ENCODE measurements around the gene HOXC9.

The HOXC9 gene

GRCh38 chr12:54031480-54031879 is 31.5 kb downstream of the HOXC9 start:
- H3K4me3 ChIP-seq (ENCODE audit: low read depth, low read length) = no peak overlapping the region
- in situ Hi-C loops (cut with HindIII; ENCODE audit: low sequenced_read_pairs) = no loop called here
- no peak for TF ChIP-seq CTCF (IDR thresholded peaks at IDR 0.05; ENCODE audit: low read depth, low read length)
- DNase-seq (ENCODE audit: low read depth, low spot score) = no peak

- no peak for TF ChIP-seq CTCF (IDR thresholded peaks at IDR 0.05; ENCODE audit: low read depth, low read length)
- in situ Hi-C loops (cut with HindIII; ENCODE audit: low sequenced_read_pairs) = no loop called here
- DNase-seq (ENCODE audit: low read depth, low spot score) = no peak
- H3K4me3 ChIP-seq (ENCODE audit: low read depth, low read length) = no peak overlapping the region
Measured at GRCh38 chr12:54032086-54032619, 32.2 kb downstream of the HOXC9 start.

- in situ Hi-C loops (cut with HindIII; ENCODE audit: low sequenced_read_pairs) = no loop called here
- H3K4me3 ChIP-seq (ENCODE audit: low read depth, low read length) = peak within 1 kb of the TSS; percentile 45
Measured at GRCh38 chr12:54032627-54033100, 32.7 kb downstream of the HOXC9 start, which contains the start of gene HOXC5. Gene HOXC5, plus strand, starts transcription at chr12:54033050. Its CDS starts 73 bp downstream, at chr12:54033123.

GRCh38 chr12:54033106-54033979 is 33.4 kb downstream of the HOXC9 start:
- TF ChIP-seq CTCF (IDR thresholded peaks at IDR 0.05; ENCODE audit: low read depth, low read length) = no peak
- DNase-seq (ENCODE audit: low read depth, low spot score) = peak; percentile 67
- in situ Hi-C loops (cut with HindIII; ENCODE audit: low sequenced_read_pairs) = no loop called here
- H3K4me3 ChIP-seq (ENCODE audit: low read depth, low read length) = peak overlapping the region; percentile 45

More at GRCh38 chr12:54032627-54033100, 32.7 kb downstream of the HOXC9 start, which contains the start of gene HOXC5:
- TF ChIP-seq CTCF (IDR thresholded peaks at IDR 0.05; ENCODE audit: low read depth, low read length) = peak; percentile 95
- DNase-seq (ENCODE audit: low read depth, low spot score) = peak; percentile 92

GRCh38 chr12:54033980-54034784 is 34.2 kb downstream of the HOXC9 start:
- H3K4me3 ChIP-seq (ENCODE audit: low read depth, low read length) = peak overlapping the region; percentile 45
- TF ChIP-seq CTCF (IDR thresholded peaks at IDR 0.05; ENCODE audit: low read depth, low read length) = no peak
- in situ Hi-C loops (cut with HindIII; ENCODE audit: low sequenced_read_pairs) = no loop called here
- peak; percentile 80 for DNase-seq (ENCODE audit: low read depth, low spot score)

GRCh38 chr12:54034785-54035310 is 34.9 kb downstream of the HOXC9 start:
- DNase-seq (ENCODE audit: low read depth, low spot score) = no peak
- in situ Hi-C loops (cut with HindIII; ENCODE audit: low sequenced_read_pairs) = no loop called here
- H3K4me3 ChIP-seq (ENCODE audit: low read depth, low read length) = peak overlapping the region; percentile 45
- TF ChIP-seq CTCF (IDR thresholded peaks at IDR 0.05; ENCODE audit: low read depth, low read length) = no peak
